Fibroblast of skin of abdomen (primary cell): ENCODE data around the gene RECQL. TPM values are rescaled to one million over a fixed set of nuclear protein-coding genes. Genes with fewer than 3 reads are reported as not detected.
A peak's percentile ranks its signal among the peaks of the same experiment; 100 is the strongest.

ENCODE experiments used
- DNase-seq: peaks from one replicate; pipeline ENCODE4 v3.0.0-alpha.2; 2013
- polyA plus RNA-seq, 2 experiments: library from polyadenylated mRNA; unstranded; fragments of 120-200 nt; gene quantifications; one replicate each; pipeline ENCODE4 v1.2.1, GENCODE V29; 2013; ENCODE audit not compliant: insufficient read length in 2 of 2

The RECQL gene
- polyA plus RNA-seq (2013, experiment 1 of 2; ENCODE audit: insufficient read length): 38.7 TPM
- polyA plus RNA-seq (2013, experiment 2 of 2; ENCODE audit: insufficient read length): 36.5 TPM

GRCh38 chr12:21501258-21502163 lies at the start of gene RECQL, which contains the start of gene GOLT1B:
TSS of gene RECQL (minus strand) at chr12:21501635. CDS start at chr12:21499570, 2,065 bp downstream.
TSS of gene GOLT1B (plus strand) at chr12:21501789. CDS start at chr12:21501924, 135 bp downstream.
- DNase-seq: peak; percentile 98

- no peak for DNase-seq
Measured at GRCh38 chr12:21547437-21547836, 46.0 kb upstream of the RECQL start.

GRCh38 chr12:21546716-21547115 lies 45.3 kb upstream of the RECQL start:
- DNase-seq: peak; percentile 18

GRCh38 chr12:21545557-21545956 lies 44.1 kb upstream of the RECQL start:
- no peak for DNase-seq

- DNase-seq: no peak
Measured at GRCh38 chr12:21543151-21543550, 41.7 kb upstream of the RECQL start.

- DNase-seq: no peak
Measured at GRCh38 chr12:21542403-21542802, 41.0 kb upstream of the RECQL start.

GRCh38 chr12:21541773-21542172 lies 40.3 kb upstream of the RECQL start:
- no peak for DNase-seq

- DNase-seq: no peak
Measured at GRCh38 chr12:21539797-21540196, 38.4 kb upstream of the RECQL start.

GRCh38 chr12:21538061-21538653 lies 36.7 kb upstream of the RECQL start:
- DNase-seq: no peak

GRCh38 chr12:21529456-21529855 lies 28.0 kb upstream of the RECQL start:
- no peak for DNase-seq

GRCh38 chr12:21528953-21529352 lies 27.5 kb upstream of the RECQL start:
- no peak for DNase-seq

GRCh38 chr12:21527451-21528180 lies 26.2 kb upstream of the RECQL start:
- DNase-seq: peak; percentile 31

- DNase-seq: no peak
Measured at GRCh38 chr12:21526721-21527345, 25.4 kb upstream of the RECQL start.

- DNase-seq: peak; percentile 64
Measured at GRCh38 chr12:21526053-21526452, 24.6 kb upstream of the RECQL start, which contains the start of gene SPX. TSS of gene SPX (plus strand) at chr12:21526296. CDS start at chr12:21526473, 177 bp downstream.

GRCh38 chr12:21523148-21523547 lies 21.7 kb upstream of the RECQL start:
- DNase-seq: no peak

GRCh38 chr12:21521541-21521940 lies 20.1 kb upstream of the RECQL start:
- DNase-seq: no peak

GRCh38 chr12:21518451-21518850 lies 17.0 kb upstream of the RECQL start:
- no peak for DNase-seq

- no peak for DNase-seq
Measured at GRCh38 chr12:21516281-21516680, 14.8 kb upstream of the RECQL start.

GRCh38 chr12:21509768-21510167 lies 8.3 kb upstream of the RECQL start:
- DNase-seq: no peak

GRCh38 chr12:21507849-21508248 lies 6.4 kb upstream of the RECQL start:
- no peak for DNase-seq

GRCh38 chr12:21505888-21506287 lies 4.5 kb upstream of the RECQL start:
- no peak for DNase-seq

- DNase-seq: no peak
Measured at GRCh38 chr12:21502872-21503271, 1.4 kb upstream of the RECQL start.

GRCh38 chr12:21502164-21502496 lies 695 bp upstream of the RECQL start:
- DNase-seq: peak; percentile 31
